HEK293T (cell line): Measurements from ENCODE around the gene LDHAL6B.

Experiments used
- CTCF ChIA-PET: fragments of 350-600 bp; formaldehyde crosslinking; extraction: SDS; loops from one replicate; lab custom pipeline; 2021; ENCODE audit warnings: antibody characterized with exemption, inconsistent platforms; lab: Yijun Ruan, JAX
- POLR2A ChIA-PET: fragments of 350-600 bp; formaldehyde crosslinking; extraction: SDS; loops from one replicate; lab custom pipeline; 2020; ENCODE audit warnings: antibody characterized with exemption, inconsistent platforms; lab: Yijun Ruan, JAX
- DNase-seq: peaks from one replicate; pipeline ENCODE4 v3.0.0; 2012; ENCODE audit warnings: mixed read lengths; ENCODE audit errors: extremely low spot score
- ARNT ChIP-seq: fragments of 450-650 bp; IDR thresholded peaks from 2 replicates; pipeline ENCODE4 v1.6.1; 2017; ENCODE audit warnings: mild to moderate bottlenecking
- BHLHE40 ChIP-seq: fragments of 450-650 bp; IDR thresholded peaks from 2 replicates; pipeline ENCODE4 v1.6.1; 2016; ENCODE audit warnings: mild to moderate bottlenecking, moderate library complexity, borderline replicate concordance
- CTBP1 ChIP-seq: fragments of 450-650 bp; IDR thresholded peaks from 2 replicates; pipeline ENCODE4 v1.6.1; 2016; ENCODE audit warnings: borderline replicate concordance
- ELF4 ChIP-seq: fragments of 450-650 bp; IDR thresholded peaks from 2 replicates; pipeline ENCODE4 v1.6.1; 2017; ENCODE audit warnings: antibody characterized with exemption
- FOXA1 ChIP-seq: fragments of 450-650 bp; IDR thresholded peaks from 2 replicates; pipeline ENCODE4 v1.6.1; 2016; ENCODE audit warnings: mild to moderate bottlenecking
- FOXK2 ChIP-seq: fragments of 450-650 bp; IDR thresholded peaks from 2 replicates; pipeline ENCODE4 v1.6.1; 2016; ENCODE audit warnings: mild to moderate bottlenecking
- FOXM1 ChIP-seq: fragments of 450-650 bp; IDR thresholded peaks from 2 replicates; pipeline ENCODE4 v1.6.1; 2017; ENCODE audit warnings: mild to moderate bottlenecking, borderline replicate concordance
- HDGF ChIP-seq: fragments of 450-650 bp; IDR thresholded peaks from 2 replicates; pipeline ENCODE4 v1.6.1; 2017; ENCODE audit warnings: antibody characterized with exemption, borderline replicate concordance
- L3MBTL2 ChIP-seq: fragments of 450-650 bp; conservative IDR thresholded peaks from 2 replicates; pipeline ENCODE4 v1.6.1; 2016; ENCODE audit warnings: mild to moderate bottlenecking
- LEF1 ChIP-seq: fragments of 450-650 bp; IDR thresholded peaks from 2 replicates; pipeline ENCODE4 v1.6.1; 2017; ENCODE audit warnings: mild to moderate bottlenecking, borderline replicate concordance
- NFRKB ChIP-seq: fragments of 450-650 bp; IDR thresholded peaks from 2 replicates; pipeline ENCODE4 v1.6.1; 2016; ENCODE audit warnings: mild to moderate bottlenecking, moderate library complexity
- PKNOX1 ChIP-seq: fragments of 450-650 bp; IDR thresholded peaks from 2 replicates; pipeline ENCODE4 v1.6.1; 2016
- SP1 ChIP-seq: fragments of 450-650 bp; IDR thresholded peaks from 2 replicates; pipeline ENCODE4 v1.6.1; 2017
- SUZ12 ChIP-seq: fragments of 450-650 bp; IDR thresholded peaks from 2 replicates; pipeline ENCODE4 v1.6.1; 2016; ENCODE audit warnings: mild to moderate bottlenecking
- TARDBP ChIP-seq: fragments of 450-650 bp; IDR thresholded peaks from 2 replicates; pipeline ENCODE4 v1.6.1; 2016
- ZNF384 ChIP-seq: fragments of 450-650 bp; IDR thresholded peaks from 2 replicates; pipeline ENCODE4 v1.6.1; 2016

The LDHAL6B gene

GRCh38 chr15:59206623-59207183, at the start of gene LDHAL6B:
LDHAL6B (plus strand) TSS chr15:59206843; CDS start chr15:59206941, 98 bp downstream.
- CTCF ChIA-PET: no interaction called here
- DNase-seq: no peak
- TF ChIP-seq FOXM1: no peak
- no peak for TF ChIP-seq ELF4
- TF ChIP-seq L3MBTL2: no peak
- no peak for TF ChIP-seq HDGF
- no peak for TF ChIP-seq TARDBP
- no peak for TF ChIP-seq ARNT
- TF ChIP-seq FOXA1: no peak
- TF ChIP-seq SUZ12: no peak
- POLR2A ChIA-PET: no interaction called here

- ChIA-PET CTCF (no interaction called here), POLR2A (interaction anchor here (0.6 kb wide), 1 partner anchor 40 kb away, joined by 3 read pairs; no protein-coding TSS in a partner anchor)
- DNase-seq: no peak
- no peak for TF ChIP-seq SUZ12
- TF ChIP-seq ARNT: no peak
- no peak for TF ChIP-seq BHLHE40
- no peak for TF ChIP-seq SP1
- TF ChIP-seq FOXM1: no peak
- no peak for TF ChIP-seq PKNOX1
- TF ChIP-seq CTBP1: no peak
- no peak for TF ChIP-seq L3MBTL2
- TF ChIP-seq ELF4: no peak
- no peak for TF ChIP-seq HDGF
- no peak for TF ChIP-seq FOXA1
These were observed 49.2 kb upstream of the LDHAL6B start for GRCh38 chr15:59157396-59157795.

DNA sequence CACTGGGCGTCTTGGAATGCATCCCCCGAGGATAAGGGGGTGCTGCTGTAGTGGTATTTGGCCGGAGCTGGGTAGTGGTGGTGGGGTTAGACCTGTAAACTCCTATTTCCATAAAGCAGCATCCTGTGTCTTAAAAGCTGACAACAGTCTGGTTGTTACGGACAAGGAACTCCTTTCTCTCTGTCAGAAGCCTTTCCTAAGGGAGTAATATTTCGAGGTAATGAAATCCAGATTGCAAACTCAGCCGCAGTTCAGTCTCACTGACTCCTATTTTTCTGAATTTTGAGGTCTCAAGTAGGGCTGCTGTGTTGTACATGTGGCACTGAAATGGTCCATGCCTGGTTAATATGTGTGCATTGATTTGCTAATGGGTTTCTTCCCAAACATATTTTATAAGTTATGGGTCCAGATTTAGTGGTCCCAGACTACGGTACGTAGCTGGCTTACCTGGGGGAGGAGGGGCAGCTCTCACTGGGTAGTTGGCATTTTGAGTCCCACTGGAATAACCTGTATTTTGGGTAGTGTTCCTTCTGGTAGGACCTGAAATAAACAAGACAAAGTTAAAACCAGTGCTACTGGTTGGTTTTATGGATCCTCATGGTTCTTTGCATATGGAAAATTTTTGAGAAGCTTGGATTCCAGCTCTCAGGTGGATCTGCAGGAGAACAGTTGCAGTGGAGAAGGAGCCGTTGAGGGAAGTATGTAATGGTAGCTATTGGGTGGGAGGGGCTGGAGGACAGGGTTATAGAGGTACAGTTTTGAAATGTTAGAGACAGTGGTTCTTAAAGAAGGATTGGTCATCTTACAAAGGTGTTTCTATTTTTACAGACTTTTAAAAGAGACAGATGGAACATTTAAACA, 48.6 kb upstream of the LDHAL6B start:
- POLR2A ChIA-PET: no interaction called here
- CTCF ChIA-PET: no interaction called here

DNA sequence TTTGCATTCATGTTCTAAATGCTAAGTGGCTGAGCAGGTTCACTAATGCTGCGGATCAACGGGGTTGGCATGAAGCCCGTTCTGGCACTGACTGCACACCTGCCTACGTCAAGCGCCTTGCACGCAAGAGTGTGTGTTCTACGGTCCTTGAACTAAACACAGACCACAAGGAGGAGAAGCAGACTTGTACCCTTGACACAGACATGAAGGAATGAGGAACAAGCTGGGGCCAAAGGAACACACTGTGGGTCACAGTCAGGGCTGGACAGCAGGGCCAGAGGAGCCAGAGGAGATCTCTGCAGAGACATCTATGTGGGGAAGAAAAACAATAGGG, 48.0 kb upstream of the LDHAL6B start:
- no peak for DNase-seq
- ChIA-PET POLR2A (no interaction called here), CTCF (no interaction called here)
- TF ChIP-seq SUZ12 (no peak), ZNF384 (no peak), LEF1 (no peak), NFRKB (no peak), BHLHE40 (no peak), PKNOX1 (no peak), TARDBP (no peak), ARNT (no peak), SP1 (no peak), FOXK2 (no peak), ELF4 (no peak), FOXA1 (no peak)

More for the DNA sequence above, 48.6 kb upstream of the LDHAL6B start:
- DNase-seq: no peak
- no peak for TF ChIP-seq PKNOX1
- no peak for TF ChIP-seq L3MBTL2
- no peak for TF ChIP-seq CTBP1
- no peak for TF ChIP-seq TARDBP
- TF ChIP-seq BHLHE40: no peak
- no peak for TF ChIP-seq SUZ12
- TF ChIP-seq FOXA1: no peak
- TF ChIP-seq SP1: no peak
- no peak for TF ChIP-seq LEF1
- TF ChIP-seq ELF4: no peak
- TF ChIP-seq FOXK2: no peak
- TF ChIP-seq ARNT: no peak
- TF ChIP-seq FOXM1: no peak
- TF ChIP-seq ZNF384: no peak
- no peak for TF ChIP-seq HDGF

DNA sequence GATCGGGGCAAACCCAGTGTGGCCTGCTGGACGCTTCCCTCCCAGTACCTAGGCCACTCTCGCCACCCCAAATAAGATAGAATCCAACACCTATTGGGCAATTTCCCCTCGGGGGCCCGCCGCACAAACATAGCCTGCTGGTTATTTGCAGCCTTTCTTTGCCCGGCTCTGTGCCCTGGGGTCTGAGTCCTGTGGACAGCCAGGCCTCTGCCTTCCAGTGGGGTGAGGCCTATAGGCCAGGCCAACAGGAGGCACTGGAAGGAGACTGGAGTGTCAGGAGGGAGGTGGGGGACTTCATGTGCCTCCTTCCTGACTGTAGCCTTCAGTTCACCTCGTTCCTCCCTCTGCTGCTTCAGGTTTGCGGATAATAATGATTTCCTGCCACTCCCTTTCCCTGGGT, 47.4 kb upstream of the LDHAL6B start:
- CTCF ChIA-PET: no interaction called here
- TF ChIP-seq BHLHE40 (no peak), PKNOX1 (no peak), ARNT (no peak), ZNF384 (no peak), NFRKB (no peak), SUZ12 (no peak), CTBP1 (no peak), FOXK2 (no peak), LEF1 (no peak), ELF4 (no peak), FOXA1 (no peak), FOXM1 (no peak)
- POLR2A ChIA-PET: no interaction called here
- no peak for DNase-seq
